HG03045 (cell line): ENCODE measurements around the gene PAX2.

Source experiments
- ATAC-seq: cut with Tn5 transposase; IDR thresholded peaks from one replicate; pipeline ENCODE4 v1.9.1; 2021; ENCODE audit warnings: mild to moderate bottlenecking, moderate library complexity; ENCODE audit not compliant: unreplicated experiment

PAX2 gene

GRCh38 chr10:100831742-100832141 lies 86.4 kb downstream of the PAX2 start:
- ATAC-seq: no peak

GRCh38 chr10:100835810-100836209 lies 90.4 kb downstream of the PAX2 start:
- ATAC-seq: no peak

GRCh38 chr10:100836891-100837290 lies 91.5 kb downstream of the PAX2 start:
- no peak for ATAC-seq

- no peak for ATAC-seq
Measured at GRCh38 chr10:100837300-100837699, 91.9 kb downstream of the PAX2 start.

GRCh38 chr10:100838986-100839385 lies 93.6 kb downstream of the PAX2 start:
- ATAC-seq: no peak

- no peak for ATAC-seq
Measured at GRCh38 chr10:100841528-100841927, 96.1 kb downstream of the PAX2 start.

GRCh38 chr10:100847440-100847839 lies 102.1 kb downstream of the PAX2 start:
- ATAC-seq: peak; percentile 50

GRCh38 chr10:100848770-100849169 lies 103.4 kb downstream of the PAX2 start:
- ATAC-seq: no peak

- ATAC-seq: no peak
Measured at GRCh38 chr10:100858261-100858660, 112.9 kb downstream of the PAX2 start.

GRCh38 chr10:100858747-100859483 lies 113.5 kb downstream of the PAX2 start:
- no peak for ATAC-seq

GRCh38 chr10:100859484-100859763 lies 114.0 kb downstream of the PAX2 start:
- ATAC-seq: no peak

- ATAC-seq: no peak
Measured at GRCh38 chr10:100863433-100863832, 118.1 kb downstream of the PAX2 start.

GRCh38 chr10:100864036-100864885 lies 118.9 kb downstream of the PAX2 start:
- ATAC-seq: no peak

- no peak for ATAC-seq
Measured at GRCh38 chr10:100864978-100865377, 119.6 kb downstream of the PAX2 start.

- ATAC-seq: no peak
Measured at GRCh38 chr10:100866010-100866409, 120.6 kb downstream of the PAX2 start.

- ATAC-seq: no peak
Measured at GRCh38 chr10:100866575-100867098, 121.3 kb downstream of the PAX2 start.

- no peak for ATAC-seq
Measured at GRCh38 chr10:100867261-100867963, 122.0 kb downstream of the PAX2 start.

GRCh38 chr10:100868382-100868781 lies 123.0 kb downstream of the PAX2 start:
- no peak for ATAC-seq

- ATAC-seq: no peak
Measured at GRCh38 chr10:100869399-100869798, 124.0 kb downstream of the PAX2 start.

- ATAC-seq: no peak
Measured at GRCh38 chr10:100872034-100872791, 126.8 kb downstream of the PAX2 start.
